ENCODE data around the gene FAM240B.

Gene FAM240B

GRCh38 chr9:38696999-38697398 is 22.9 kb downstream of the FAM240B start:
- DNase-seq (ENCODE audit: extremely low read depth, low read depth): no peak
- TF ChIP-seq CTCF (IDR thresholded peaks at IDR 0.05; ENCODE audit: low read depth, low read length, missing control alignments): no peak

DNA sequence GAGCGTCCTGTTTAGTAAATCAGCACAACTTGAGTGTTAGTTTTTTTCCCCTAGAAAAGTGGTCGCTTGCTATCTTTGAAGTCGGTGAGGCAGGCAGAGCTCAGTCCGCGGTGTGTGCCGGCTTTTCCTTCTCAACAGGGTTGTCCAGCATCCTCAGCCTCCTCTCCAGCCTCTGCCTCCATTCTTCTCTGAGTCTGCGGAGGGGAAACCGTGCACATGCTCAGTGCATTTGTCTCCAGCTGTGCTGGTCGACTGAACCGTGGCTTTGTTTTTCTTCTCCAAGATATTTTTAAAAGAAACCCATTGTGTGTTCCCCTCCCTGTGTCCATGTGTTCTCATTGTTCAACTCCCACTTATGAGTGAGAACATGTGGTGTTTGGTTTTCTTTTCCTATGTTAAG is 25.3 kb downstream of the FAM240B start:
- DNase-seq (ENCODE audit: extremely low read depth, low read depth): no peak
- no peak for TF ChIP-seq CTCF (IDR thresholded peaks at IDR 0.05; ENCODE audit: low read depth, low read length, missing control alignments)

More at GRCh38 chr9:38696999-38697398, 22.9 kb downstream of the FAM240B start:
- H3K4me3 ChIP-seq (replicated peaks; ENCODE audit: low read depth, low read length): no peak overlapping the region

GRCh38 chr9:38692707-38693106 is 27.2 kb downstream of the FAM240B start:
- no peak for TF ChIP-seq CTCF (IDR thresholded peaks at IDR 0.05; ENCODE audit: low read depth, low read length, missing control alignments)
- no peak overlapping the region for H3K4me3 ChIP-seq (replicated peaks; ENCODE audit: low read depth, low read length)
- no peak for DNase-seq (ENCODE audit: extremely low read depth, low read depth)

More for the DNA sequence above, 25.3 kb downstream of the FAM240B start:
- H3K4me3 ChIP-seq (replicated peaks; ENCODE audit: low read depth, low read length): no peak overlapping the region

- no peak for DNase-seq (ENCODE audit: extremely low read depth, low read depth)
- no peak for TF ChIP-seq CTCF (IDR thresholded peaks at IDR 0.05; ENCODE audit: low read depth, low read length, missing control alignments)
- no peak overlapping the region for H3K4me3 ChIP-seq (replicated peaks; ENCODE audit: low read depth, low read length)
Observed at GRCh38 chr9:38690574-38690973, 29.4 kb downstream of the FAM240B start.

DNA sequence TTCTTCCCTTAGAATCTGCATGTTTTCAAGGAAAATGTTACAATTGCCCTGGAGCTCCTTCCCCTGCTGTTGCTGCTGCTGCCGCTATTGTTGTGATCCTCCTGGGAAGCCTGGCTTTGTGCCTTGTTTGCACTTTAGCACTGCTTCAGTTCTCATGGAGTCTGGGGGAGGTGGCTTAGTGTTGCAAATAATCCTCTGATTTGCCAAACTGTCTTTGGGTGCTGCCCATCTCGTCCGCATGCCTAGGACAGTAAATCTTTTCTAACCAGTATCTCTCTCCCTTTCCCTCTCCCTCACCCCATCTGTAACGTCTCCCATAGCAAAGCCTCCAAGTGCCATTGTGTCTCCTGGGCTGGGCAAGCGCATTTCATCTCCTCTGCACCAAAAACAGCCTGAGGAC is 30.3 kb downstream of the FAM240B start:
- H3K4me3 ChIP-seq (replicated peaks; ENCODE audit: low read depth, low read length): no peak overlapping the region
- TF ChIP-seq CTCF (IDR thresholded peaks at IDR 0.05; ENCODE audit: low read depth, low read length, missing control alignments): no peak
- no peak for DNase-seq (ENCODE audit: extremely low read depth, low read depth)

- H3K4me3 ChIP-seq (replicated peaks; ENCODE audit: low read depth, low read length): no peak overlapping the region
- no peak for TF ChIP-seq CTCF (IDR thresholded peaks at IDR 0.05; ENCODE audit: low read depth, low read length, missing control alignments)
- DNase-seq (ENCODE audit: extremely low read depth, low read depth): no peak
Observed at GRCh38 chr9:38687992-38688391, 31.9 kb downstream of the FAM240B start.

GRCh38 chr9:38687389-38687842 is 32.5 kb downstream of the FAM240B start:
- TF ChIP-seq CTCF (IDR thresholded peaks at IDR 0.05; ENCODE audit: low read depth, low read length, missing control alignments): no peak
- H3K4me3 ChIP-seq (replicated peaks; ENCODE audit: low read depth, low read length): no peak overlapping the region
- no peak for DNase-seq (ENCODE audit: extremely low read depth, low read depth)

Data from HFF-Myc (cell line).